GM11168 (cell line): ENCODE measurements around the gene REPS1.

Experiments
- in situ Hi-C: fragments of 300-500 bp; cut with MboI; formaldehyde crosslinking; loops from one replicate; pipeline ENCODE4 v1.12.0; 2022; ENCODE audit warnings: low sequenced_read_pairs; ENCODE audit not compliant: unreplicated experiment

REPS1 gene

GRCh38 chr6:138865480-138866109 lies 122.5 kb downstream of the REPS1 start:
- in situ Hi-C loops, result no loop called here

- in situ Hi-C loops, result no loop called here
Observed at GRCh38 chr6:138864343-138864890, 123.6 kb downstream of the REPS1 start.

- in situ Hi-C loops, result no loop called here
Observed at GRCh38 chr6:138863321-138863720, 124.7 kb downstream of the REPS1 start.

DNA sequence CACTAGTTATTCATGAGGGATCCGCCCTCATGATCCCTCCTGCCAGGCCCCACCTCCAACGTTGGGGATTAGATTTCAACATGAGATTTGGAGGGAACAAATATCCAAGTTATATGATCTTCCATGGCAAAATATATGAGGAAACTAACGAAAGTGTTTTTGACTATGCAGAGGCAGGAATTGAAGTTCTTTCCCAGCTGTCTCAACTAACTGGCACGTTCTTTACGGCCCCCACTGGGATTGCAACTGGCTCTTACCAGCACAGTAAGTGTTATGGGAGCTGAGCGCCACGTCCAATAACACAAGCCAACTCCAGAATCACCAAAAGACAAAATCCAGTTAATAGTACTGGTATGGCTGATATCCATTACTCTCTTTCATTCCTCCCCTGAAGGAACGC lies 125.6 kb downstream of the REPS1 start:
- in situ Hi-C loops, result no loop called here

- in situ Hi-C loops, result no loop called here
Observed at GRCh38 chr6:138857775-138858174, 130.3 kb downstream of the REPS1 start.

DNA sequence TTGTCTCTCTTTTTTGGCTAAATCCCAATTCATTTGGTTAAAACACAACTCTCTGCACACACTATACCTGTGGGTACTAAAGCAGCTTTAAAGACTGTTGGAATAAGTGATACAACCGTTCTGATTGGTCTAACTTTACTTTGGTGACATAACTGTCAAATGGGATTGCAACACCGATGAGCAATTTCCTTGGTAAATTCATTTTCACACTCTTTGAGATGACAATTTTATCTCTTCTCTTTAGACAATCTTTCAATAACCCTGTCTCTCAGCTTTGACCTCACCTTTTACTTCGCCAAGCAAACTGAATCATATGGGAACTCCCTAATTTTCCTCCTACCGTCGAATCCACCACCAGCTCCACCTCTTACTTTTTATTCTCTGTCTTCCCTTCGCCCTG lies 131.4 kb downstream of the REPS1 start:
- in situ Hi-C loops, result no loop called here
